ENCODE data around the gene MYO1H.

MYO1H gene

GRCh38 chr12:109444259-109444658 lies 96.6 kb downstream of the MYO1H start:
- DNase-seq (ENCODE audit: insufficient read length, low spot score) (no peak), FAIRE-seq (no peak)

GRCh38 chr12:109445191-109445609 lies 97.5 kb downstream of the MYO1H start:
- DNase-seq (ENCODE audit: insufficient read length, low spot score) (no peak), FAIRE-seq (no peak)

GRCh38 chr12:109446869-109447268 lies 99.2 kb downstream of the MYO1H start:
- FAIRE-seq, result no peak

GRCh38 chr12:109447482-109447881 lies 99.8 kb downstream of the MYO1H start:
- FAIRE-seq (no peak), DNase-seq (ENCODE audit: insufficient read length, low spot score) (no peak)

More at GRCh38 chr12:109446869-109447268, 99.2 kb downstream of the MYO1H start:
- no peak for DNase-seq (ENCODE audit: insufficient read length, low spot score)

DNA sequence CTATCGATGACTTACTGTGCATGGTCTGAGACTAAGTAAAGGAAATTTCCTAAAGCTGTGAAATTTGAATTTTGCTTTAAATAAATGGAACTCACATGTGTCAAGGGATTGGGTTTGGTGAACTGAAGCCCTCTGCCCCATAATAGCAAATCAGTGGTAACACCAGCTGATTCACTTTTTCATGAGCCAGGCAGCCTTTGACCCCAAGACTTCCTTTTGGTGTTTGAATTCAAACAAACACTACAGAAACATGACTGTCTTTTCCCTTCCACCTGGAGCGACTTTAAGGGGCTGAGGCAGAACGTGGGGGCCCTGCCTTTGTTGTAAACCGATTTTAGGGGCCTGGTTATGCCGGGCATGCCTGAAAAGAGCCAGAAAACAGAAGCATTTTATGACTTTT lies 100.6 kb downstream of the MYO1H start:
- FAIRE-seq, result no peak
- no peak for DNase-seq (ENCODE audit: insufficient read length, low spot score)

- no peak for FAIRE-seq
- no peak for DNase-seq (ENCODE audit: insufficient read length, low spot score)
These were observed 101.1 kb downstream of the MYO1H start for GRCh38 chr12:109448707-109449390.

DNA sequence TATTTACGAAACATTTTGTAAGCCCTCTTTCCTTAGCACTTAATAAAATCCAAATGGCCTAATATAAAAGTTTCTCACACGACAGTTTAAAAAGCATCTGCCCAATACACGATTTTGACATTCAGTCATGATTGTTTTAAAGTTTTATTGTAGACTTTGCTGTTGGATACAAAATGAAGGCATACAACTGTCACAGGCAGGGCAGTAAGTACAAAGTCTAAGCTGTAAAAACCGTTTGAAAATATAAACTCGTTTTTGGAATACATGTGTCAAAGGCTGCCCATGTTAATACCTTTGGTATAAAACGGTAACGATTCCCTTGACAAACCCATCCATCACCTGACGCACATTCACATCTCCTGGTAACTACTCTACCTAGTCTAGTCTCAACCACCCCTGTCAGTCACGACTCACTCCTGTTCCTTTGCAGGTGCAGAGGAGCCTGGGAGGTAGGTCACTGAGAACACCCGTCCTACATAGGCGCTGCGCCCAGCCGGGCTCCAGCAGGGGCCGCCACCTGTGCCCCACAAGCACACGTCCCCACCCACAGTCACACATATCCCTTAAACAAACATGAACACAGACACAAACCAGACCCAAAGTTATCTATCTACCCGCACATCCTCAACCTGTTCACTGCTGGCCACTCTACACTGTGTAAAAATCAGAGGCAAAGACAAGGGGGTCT lies 102.3 kb downstream of the MYO1H start:
- DNase-seq (ENCODE audit: insufficient read length, low spot score) (no peak), FAIRE-seq (no peak)

GRCh38 chr12:109450980-109451379 lies 103.3 kb downstream of the MYO1H start:
- FAIRE-seq, result no peak
- no peak for DNase-seq (ENCODE audit: insufficient read length, low spot score)

DNA sequence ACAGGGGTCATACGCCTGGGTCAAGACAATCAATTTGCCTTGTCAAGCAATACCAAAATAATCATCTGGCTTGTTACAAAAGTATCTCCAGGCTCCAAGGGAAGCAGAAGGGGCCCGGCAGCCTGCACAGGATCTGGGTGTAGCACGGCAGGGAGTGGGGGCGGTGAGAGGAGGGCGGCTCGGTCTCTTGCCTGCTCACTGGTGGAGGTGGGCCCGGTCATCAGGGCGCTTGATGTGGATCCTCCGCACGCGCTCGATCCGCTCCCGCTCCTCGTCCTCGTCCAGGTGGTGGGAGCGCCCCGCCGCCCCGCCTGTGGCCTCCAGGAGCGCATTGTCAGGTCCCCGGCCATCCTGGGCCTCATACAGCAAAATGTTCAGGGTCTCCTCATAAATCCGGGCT lies 103.7 kb downstream of the MYO1H start:
- DNase-seq (ENCODE audit: insufficient read length, low spot score) (no peak), FAIRE-seq (no peak)

GRCh38 chr12:109452489-109452888 lies 104.8 kb downstream of the MYO1H start:
- FAIRE-seq, result no peak

GRCh38 chr12:109455706-109456105 lies 108.0 kb downstream of the MYO1H start:
- DNase-seq (ENCODE audit: insufficient read length, low spot score) (no peak), FAIRE-seq (no peak)

More at GRCh38 chr12:109452489-109452888, 104.8 kb downstream of the MYO1H start:
- DNase-seq (ENCODE audit: insufficient read length, low spot score), result no peak

GRCh38 chr12:109458086-109458485 lies 110.4 kb downstream of the MYO1H start:
- no peak for DNase-seq (ENCODE audit: insufficient read length, low spot score)
- FAIRE-seq, result no peak

DNA sequence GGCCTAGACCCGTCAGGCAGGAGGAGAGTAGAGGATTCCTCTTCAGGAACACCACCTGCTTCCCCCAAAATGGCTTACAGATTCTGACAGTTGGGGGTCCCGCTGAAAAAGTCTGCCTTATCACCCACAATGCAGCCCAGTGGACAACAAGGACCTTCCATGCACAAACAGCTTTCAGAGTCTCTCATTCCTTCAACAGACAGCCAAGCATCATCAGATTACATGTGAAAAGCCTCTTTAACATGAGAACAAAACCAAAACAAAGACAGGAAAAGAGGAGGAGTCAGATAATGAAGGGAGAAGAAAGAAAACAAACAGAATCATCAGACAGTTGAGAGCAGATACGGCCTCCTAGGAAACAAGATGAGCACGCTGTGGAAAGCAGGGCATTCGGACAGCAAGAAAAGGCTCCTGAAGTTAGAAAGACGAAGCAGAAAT lies 111.1 kb downstream of the MYO1H start:
- FAIRE-seq, result no peak
- no peak for DNase-seq (ENCODE audit: insufficient read length, low spot score)

- no peak for DNase-seq (ENCODE audit: insufficient read length, low spot score)
- FAIRE-seq, result no peak
These were observed 111.5 kb downstream of the MYO1H start for GRCh38 chr12:109459247-109459646.

DNA sequence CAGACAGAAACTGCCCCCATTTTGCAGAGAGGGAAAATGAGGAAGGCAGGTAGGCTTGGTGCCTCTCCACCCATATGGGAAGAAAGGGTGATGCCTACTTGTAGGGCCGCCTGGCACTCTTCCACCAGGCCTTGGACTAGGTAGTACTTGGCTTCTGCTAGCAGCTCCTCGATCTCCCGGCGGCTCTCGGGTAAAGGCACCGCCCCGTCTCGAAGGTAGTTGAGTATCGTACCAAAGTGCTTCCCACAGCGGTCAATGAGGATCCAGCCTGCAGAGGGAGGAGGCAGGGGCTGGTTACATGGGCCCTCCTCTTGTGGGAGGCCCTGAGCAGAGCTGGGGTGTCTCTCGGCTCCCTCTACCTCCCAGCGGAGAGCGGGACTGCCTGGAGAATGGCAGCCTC lies 112.8 kb downstream of the MYO1H start:
- no peak for DNase-seq (ENCODE audit: insufficient read length, low spot score)

DNA sequence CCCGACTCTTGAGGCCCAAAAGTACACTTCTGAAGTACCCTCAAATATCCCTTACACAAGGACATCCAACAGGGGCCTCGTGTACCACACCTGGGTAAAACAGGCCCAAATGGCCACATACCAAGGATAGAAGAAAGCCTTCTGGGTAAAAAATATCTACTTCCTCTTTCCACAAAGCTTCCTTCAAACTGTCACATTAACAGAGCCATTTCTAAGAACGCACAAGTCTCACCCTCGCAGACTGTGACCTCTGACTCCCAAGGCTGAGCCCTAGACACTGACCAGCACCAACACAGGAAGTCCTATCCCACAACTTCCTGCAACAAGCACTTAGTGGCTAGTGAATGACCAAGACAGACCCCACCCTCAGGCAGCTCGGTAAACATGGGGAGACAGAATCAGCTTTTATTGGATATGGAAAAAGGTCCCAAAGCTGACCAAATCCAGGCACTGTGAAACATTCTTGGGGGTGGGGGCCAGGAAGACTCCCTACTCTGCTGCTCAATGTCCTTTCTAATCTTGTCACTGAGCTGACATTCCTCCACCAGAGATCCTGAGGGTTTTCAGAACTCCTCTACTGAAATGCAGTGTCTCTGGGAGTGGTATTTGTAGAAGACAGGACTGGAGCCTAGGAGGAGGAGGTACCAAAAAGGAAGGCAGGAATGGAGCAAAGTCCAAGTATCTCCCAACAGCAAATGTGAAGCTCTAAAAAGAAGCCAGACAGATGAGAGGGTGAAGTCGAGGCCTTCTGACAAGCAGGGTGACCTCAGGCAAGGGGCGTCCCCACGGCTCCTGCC lies 113.5 kb downstream of the MYO1H start:
- peak; percentile 45 for DNase-seq (ENCODE audit: insufficient read length, low spot score)
- FAIRE-seq, result no peak

More for the DNA sequence above, 112.8 kb downstream of the MYO1H start:
- FAIRE-seq, result no peak

DNA sequence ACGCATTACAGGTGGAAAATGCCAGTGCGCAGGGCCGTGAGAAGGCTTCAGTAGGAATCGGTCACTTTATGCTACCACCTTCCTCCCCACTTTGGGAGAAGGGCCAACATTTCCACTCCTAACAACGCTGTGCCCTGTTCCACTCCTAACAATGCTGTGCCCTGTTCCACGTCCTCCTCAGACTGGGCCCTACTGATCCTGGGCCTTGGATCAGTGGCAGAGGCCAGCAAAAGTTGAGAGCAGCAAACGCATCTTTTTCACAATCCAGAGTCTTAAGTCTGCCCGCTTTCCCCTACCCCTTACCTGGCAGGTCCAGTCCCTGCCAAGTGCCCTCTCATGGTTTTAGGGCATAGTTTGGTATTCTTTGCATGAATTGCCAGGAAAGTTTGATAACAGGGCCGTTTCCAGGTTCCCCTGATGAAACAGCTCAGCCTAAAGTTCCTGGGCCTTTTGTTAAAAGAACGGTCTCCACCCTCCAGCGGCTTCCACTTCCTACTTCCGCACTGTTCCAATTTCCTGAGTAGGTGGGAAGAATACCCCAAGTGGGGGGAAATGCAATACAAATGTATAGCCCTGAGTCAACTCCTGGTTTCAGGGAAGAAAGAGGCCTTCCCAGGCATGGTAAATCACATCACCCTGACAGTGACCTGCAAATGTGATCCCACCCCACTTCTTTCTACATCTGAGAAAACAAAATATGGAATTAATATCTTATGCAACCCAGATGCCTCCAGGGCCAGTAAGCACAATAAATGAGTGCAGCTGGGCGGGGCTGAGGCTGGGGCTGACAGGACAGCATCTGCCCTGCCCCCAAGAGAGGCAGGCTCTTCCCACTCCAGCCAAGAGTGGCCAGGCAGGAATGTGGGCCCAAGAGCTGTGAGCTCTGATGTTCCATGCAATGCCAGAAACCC lies 114.4 kb downstream of the MYO1H start:
- peak; percentile 82 for DNase-seq (ENCODE audit: insufficient read length, low spot score)
- FAIRE-seq, result peak; percentile 81

- DNase-seq (ENCODE audit: insufficient read length, low spot score) (peak; percentile 86), FAIRE-seq (peak; percentile 86)
These were observed 115.4 kb downstream of the MYO1H start for GRCh38 chr12:109462868-109463692.

GRCh38 chr12:109463756-109464155 lies 116.1 kb downstream of the MYO1H start:
- no peak for DNase-seq (ENCODE audit: insufficient read length, low spot score)
- FAIRE-seq, result no peak
